Measurements from ENCODE around the gene PSMD6.

- TF ChIP-seq EZH2 (IDR thresholded peaks at IDR 0.05) (no peak), POLR2AphosphoS5 (IDR thresholded peaks at IDR 0.05; ENCODE audit: borderline replicate concordance, low read depth, low read length) (no peak)
Measured at GRCh38 chr3:63973406-63973805, 49.9 kb downstream of the PSMD6 start.
